Epithelial cell of proximal tubule (primary cell): ENCODE data around the gene CLEC2B. TPM values are rescaled to one million over a fixed set of nuclear protein-coding genes. Genes with fewer than 3 reads are reported as not detected.
"Not testable (repeated sequence)": the region's sequence is repeated elsewhere in the genome, so short reads cannot be mapped to it uniquely, and the experiment has no call there.

ENCODE experiments used
- DNase-seq: peaks from one replicate; pipeline ENCODE4 v3.0.0-alpha.2; 2011; ENCODE audit warnings: low read depth
- H3K4me3 ChIP-seq: 2 replicates; pipeline ENCODE4 v1.5.1; 2011; ENCODE audit warnings: low read depth, mild to moderate bottlenecking, low read length
- total RNA-seq: library from RNA; depleted of rRNA; stranded (reverse); fragments of >200 nt; gene quantifications from 2 replicates; pipeline ENCODE4 v1.2.3, GENCODE V29; 2015
- TF ChIP-seq, protein P1 (sequence below): conservative IDR thresholded peaks from 2 replicates; pipeline ENCODE4 v1.5.1; 2012; ENCODE audit warnings: low read depth, mild to moderate bottlenecking, low read length

The CLEC2B gene
- total RNA-seq, 1 donor from 2014 or later: not detected

DNA sequence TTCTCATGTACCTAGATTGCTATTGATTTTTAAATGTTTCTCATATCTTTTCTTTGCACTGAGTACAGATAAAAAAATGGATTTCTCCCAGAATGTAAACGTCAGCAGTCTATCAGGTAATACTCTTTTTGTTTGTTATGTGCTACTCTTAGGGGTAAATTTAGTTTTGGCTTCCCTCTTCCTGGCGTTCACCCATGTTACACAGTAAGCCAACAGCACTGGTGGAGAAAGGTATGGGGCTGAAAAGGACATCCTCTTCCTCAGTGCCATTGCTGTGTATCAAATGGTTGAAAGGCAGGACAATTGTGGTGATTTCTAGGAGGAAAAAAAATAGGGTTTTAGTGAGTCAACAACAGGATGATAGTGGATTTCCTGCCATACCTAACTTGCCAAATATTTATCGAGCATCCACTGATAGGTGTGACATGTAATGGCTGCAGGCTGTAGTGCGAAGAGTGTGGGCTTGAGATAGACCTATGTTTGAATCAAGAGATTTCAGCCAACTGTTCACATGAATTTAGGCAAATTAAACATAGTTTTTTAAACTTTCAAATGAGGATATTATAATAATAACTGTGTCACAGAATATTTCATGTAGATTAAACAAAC is 19.6 kb upstream of the CLEC2B start:
- DNase-seq: no peak
- TF ChIP-seq, protein P1, sequence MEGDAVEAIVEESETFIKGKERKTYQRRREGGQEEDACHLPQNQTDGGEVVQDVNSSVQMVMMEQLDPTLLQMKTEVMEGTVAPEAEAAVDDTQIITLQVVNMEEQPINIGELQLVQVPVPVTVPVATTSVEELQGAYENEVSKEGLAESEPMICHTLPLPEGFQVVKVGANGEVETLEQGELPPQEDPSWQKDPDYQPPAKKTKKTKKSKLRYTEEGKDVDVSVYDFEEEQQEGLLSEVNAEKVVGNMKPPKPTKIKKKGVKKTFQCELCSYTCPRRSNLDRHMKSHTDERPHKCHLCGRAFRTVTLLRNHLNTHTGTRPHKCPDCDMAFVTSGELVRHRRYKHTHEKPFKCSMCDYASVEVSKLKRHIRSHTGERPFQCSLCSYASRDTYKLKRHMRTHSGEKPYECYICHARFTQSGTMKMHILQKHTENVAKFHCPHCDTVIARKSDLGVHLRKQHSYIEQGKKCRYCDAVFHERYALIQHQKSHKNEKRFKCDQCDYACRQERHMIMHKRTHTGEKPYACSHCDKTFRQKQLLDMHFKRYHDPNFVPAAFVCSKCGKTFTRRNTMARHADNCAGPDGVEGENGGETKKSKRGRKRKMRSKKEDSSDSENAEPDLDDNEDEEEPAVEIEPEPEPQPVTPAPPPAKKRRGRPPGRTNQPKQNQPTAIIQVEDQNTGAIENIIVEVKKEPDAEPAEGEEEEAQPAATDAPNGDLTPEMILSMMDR: no peak
- no peak overlapping the region for H3K4me3 ChIP-seq

DNA sequence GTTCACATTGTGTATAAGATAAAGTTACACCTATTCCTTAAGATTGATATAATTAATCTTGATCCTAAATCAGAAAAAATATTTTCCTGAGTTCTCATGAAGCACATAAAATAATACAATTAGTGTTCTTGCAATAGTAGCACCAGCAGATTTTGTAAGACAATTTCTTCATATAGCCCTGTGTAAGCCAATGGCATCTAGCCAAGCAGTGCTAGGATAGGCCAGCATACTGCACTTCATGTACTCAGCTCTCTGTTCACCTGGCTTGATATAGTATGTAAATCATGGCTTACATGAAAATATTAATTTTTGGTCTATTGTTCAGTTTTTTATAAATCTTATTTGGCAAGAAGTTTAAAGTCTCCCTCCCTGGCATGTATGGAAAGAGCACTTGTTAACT is 14.0 kb upstream of the CLEC2B start:
- no peak overlapping the region for H3K4me3 ChIP-seq
- DNase-seq: no peak
- TF ChIP-seq, protein P1: no peak

- DNase-seq: no peak
- TF ChIP-seq, protein P1: no peak
Measured at GRCh38 chr12:9881988-9882387, 12.8 kb upstream of the CLEC2B start.

DNA sequence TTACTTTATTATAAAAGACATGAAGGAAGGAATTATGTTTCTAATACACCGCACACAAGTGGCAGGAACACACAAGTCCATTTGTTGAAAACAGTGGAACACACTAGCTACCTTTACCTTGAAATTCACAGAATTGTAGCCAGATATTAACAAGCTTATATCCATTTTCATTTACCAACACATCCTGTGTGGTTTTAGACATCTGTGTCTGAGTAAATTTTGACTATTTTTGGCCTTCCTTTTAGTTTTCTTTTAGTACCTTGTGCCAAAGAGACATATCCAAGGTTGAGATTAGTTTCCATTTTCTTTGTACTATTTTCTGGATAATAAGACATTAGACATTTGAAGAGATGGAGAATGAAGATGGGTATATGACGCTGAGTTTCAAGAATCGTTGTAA is 12.1 kb upstream of the CLEC2B start, which contains the start of gene KLRF2:
Gene KLRF2, plus strand, starts transcription at position 244 of the 400 bp plus-strand sequence. Its CDS starts 107 bp downstream, at position 351.
- TF ChIP-seq, protein P1: no peak
- no peak within 1 kb of the TSS for H3K4me3 ChIP-seq
- no peak for DNase-seq

More at GRCh38 chr12:9881988-9882387, 12.8 kb upstream of the CLEC2B start:
- no peak overlapping the region for H3K4me3 ChIP-seq

- no peak for DNase-seq
- no peak overlapping the region for H3K4me3 ChIP-seq
- TF ChIP-seq, protein P1: no peak
Measured at GRCh38 chr12:9880532-9881078, 11.5 kb upstream of the CLEC2B start.

- DNase-seq, H3K4me3 ChIP-seq: not testable (repeated sequence)
Measured at GRCh38 chr12:9876120-9876519, 7.0 kb upstream of the CLEC2B start.

GRCh38 chr12:9872742-9873141 is 3.6 kb upstream of the CLEC2B start:
- no peak for DNase-seq
- no peak overlapping the region for H3K4me3 ChIP-seq
- TF ChIP-seq, protein P1: no peak
